Gastrocnemius medialis (tissue), 4 donors: ENCODE measurements around the gene FAM107B. TPM values are rescaled to one million over a fixed set of nuclear protein-coding genes. Genes with fewer than 3 reads are reported as not detected.

Experiments
- ATAC-seq, 2 donors: fragments of 150-250 bp; one replicate each; pipeline ENCODE4 v1.9.1; 2016
- DNase-seq, 2 donors: peaks; one replicate each; pipeline ENCODE4 v3.0.0-alpha.2; 2019
- H3K27ac ChIP-seq, 4 donors: fragments of 200-600 bp; sonication (generic); 1 replicate in 1 of 4; 2 replicates in 3 of 4; pipeline ENCODE4 v1.5.1; 2016 to 2018; ENCODE audit warnings: mild to moderate bottlenecking in 2 of 4, moderate library complexity in 1 of 4
- H3K27me3 ChIP-seq, 3 donors: fragments of 200-600 bp; sonication (generic) in 2 of 3; 1 replicate in 1 of 3; 2 replicates in 2 of 3; pipeline versions ENCODE4 v1.5.1 to v1.6.0; 2016 to 2019; ENCODE audit warnings: mild to moderate bottlenecking in 1 of 3, moderate library complexity in 1 of 3
- H3K36me3 ChIP-seq, 2 donors: fragments of 200-600 bp; sonication (generic) in 1 of 2; one replicate each; pipeline ENCODE4 v1.5.1; 2017 to 2018
- H3K4me1 ChIP-seq, 2 donors: fragments of 200-600 bp; sonication (generic) in 1 of 2; one replicate each; pipeline ENCODE4 v1.5.1; 2016 to 2017; ENCODE audit warnings: mild to moderate bottlenecking in 2 of 2
- H3K4me3 ChIP-seq, 4 donors: fragments of 200-600 bp; sonication (generic) in 3 of 4; 1 replicate in 1 of 4; 2 replicates in 3 of 4; pipeline ENCODE4 v1.5.1; 2016 to 2019; ENCODE audit warnings: mild to moderate bottlenecking in 2 of 4
- H3K9me3 ChIP-seq, 3 donors: fragments of 200-600 bp; sonication (generic) in 2 of 3; 1 replicate in 1 of 3; 2 replicates in 2 of 3; pipeline ENCODE4 v1.5.1; 2016 to 2019
- CTCF ChIP-seq, 5 experiments: fragments of 450-650 bp in 3 of 5; fragments of 200-600 bp in 2 of 5; sonication (generic) in 2 of 5; IDR thresholded peaks in 4 of 5; conservative IDR thresholded peaks in 1 of 5; 1 replicate in 4 of 5; 2 replicates in 1 of 5; pipeline ENCODE4 v1.5.1; 2016 to 2019; ENCODE audit warnings: antibody characterized with exemption in 5 of 5, mild to moderate bottlenecking in 3 of 5, moderate library complexity in 3 of 5
- POLR2A ChIP-seq, 2 donors: fragments of 450-650 bp; IDR thresholded peaks; one replicate each; pipeline ENCODE4 v1.6.1; 2017; ENCODE audit warnings: antibody characterized with exemption in 2 of 2, mild to moderate bottlenecking in 2 of 2, moderate library complexity in 2 of 2
- in situ Hi-C, 4 donors: fragments of 200-750 bp; cut with MboI; loops; one replicate each; pipeline versions ENCODE4 v1.15.0 to v1.8.0; 2017; ENCODE audit warnings: low sequenced_read_pairs in 4 of 4
- intact Hi-C: fragments of 100-400 bp; cut with DNase I; formaldehyde crosslinking; loops from one replicate; pipeline ENCODE4 v1.15.1; 2023; ENCODE audit warnings: low total_unique reads
- total RNA-seq, 4 donors: library from RNA; depleted of rRNA; stranded (reverse); fragments of >200 nt; gene quantifications; one replicate each; pipeline versions ENCODE4 v1.1.0 to v1.2.3, GENCODE V29; 2016

Gene FAM107B
- total RNA-seq, 4 donors from 2014 or later = 1.5 to 3.7 (median 2.6) TPM

- DNase-seq = no peak
- intact Hi-C loops = no loop called here
- Histone ChIP-seq H3K27ac (no peak overlapping the region), H3K27me3 (no peaks in the 10 kb centered on the region), H3K4me3 (no peak overlapping the region), H3K36me3 (no peaks in the 10 kb centered on the region), H3K4me1 (no peaks in the 10 kb centered on the region), H3K9me3 (no peaks in the 10 kb centered on the region)
- TF ChIP-seq CTCF (IDR thresholded peaks at IDR 0.05 in 4 of 5, conservative IDR thresholded peaks at IDR 0.05 in 1 of 5) = no peak
- no peak for TF ChIP-seq POLR2A (IDR thresholded peaks at IDR 0.05)
- ATAC-seq = no peak
- in situ Hi-C loops = no loop called here
Measured at GRCh38 chr10:14761372-14761771, 13.3 kb downstream of the FAM107B start.

- intact Hi-C loops = no loop called here
- no peaks in the 10 kb centered on the region for H3K27me3 ChIP-seq
- no peak overlapping the region for H3K4me3 ChIP-seq
- DNase-seq (no peak), ATAC-seq (no peak)
- no peaks in the 10 kb centered on the region for H3K36me3 ChIP-seq
- no peak overlapping the region for H3K27ac ChIP-seq
- in situ Hi-C loops = no loop called here
- TF ChIP-seq POLR2A (IDR thresholded peaks at IDR 0.05) (no peak), CTCF (IDR thresholded peaks at IDR 0.05 in 4 of 5, conservative IDR thresholded peaks at IDR 0.05 in 1 of 5) (no peak)
- no peaks in the 10 kb centered on the region for H3K4me1 ChIP-seq
- H3K9me3 ChIP-seq = no peaks in the 10 kb centered on the region
Measured at GRCh38 chr10:14758994-14759664, 15.6 kb downstream of the FAM107B start.

GRCh38 chr10:14758451-14758850 lies 16.2 kb downstream of the FAM107B start:
- Histone ChIP-seq H3K9me3 (no peaks in the 10 kb centered on the region), H3K4me3 (no peak overlapping the region)
- ATAC-seq = no peak

GRCh38 chr10:14757986-14758385 lies 16.7 kb downstream of the FAM107B start:
- no peak for TF ChIP-seq POLR2A (IDR thresholded peaks at IDR 0.05)
- TF ChIP-seq CTCF (IDR thresholded peaks at IDR 0.05 in 4 of 5, conservative IDR thresholded peaks at IDR 0.05 in 1 of 5) = no peak
- Histone ChIP-seq H3K9me3 (no peaks in the 10 kb centered on the region), H3K27me3 (no peaks in the 10 kb centered on the region), H3K36me3 (no peaks in the 10 kb centered on the region), H3K27ac (no peak overlapping the region), H3K4me1 (no peaks in the 10 kb centered on the region), H3K4me3 (no peak overlapping the region)
- intact Hi-C loops = no loop called here
- DNase-seq (no peak), ATAC-seq (no peak)
- in situ Hi-C loops = no loop called here

More at GRCh38 chr10:14758451-14758850, 16.2 kb downstream of the FAM107B start:
- Histone ChIP-seq H3K36me3 (no peaks in the 10 kb centered on the region), H3K27ac (no peak overlapping the region), H3K4me1 (no peaks in the 10 kb centered on the region), H3K27me3 (no peaks in the 10 kb centered on the region)
- DNase-seq = no peak
- intact Hi-C loops = no loop called here
- in situ Hi-C loops = no loop called here
- TF ChIP-seq POLR2A (IDR thresholded peaks at IDR 0.05) (no peak), CTCF (IDR thresholded peaks at IDR 0.05 in 4 of 5, conservative IDR thresholded peaks at IDR 0.05 in 1 of 5) (no peak)

- H3K4me1 ChIP-seq = peaks cover 0 to 2% of the 10 kb centered on the region in 2 donors
- no peak for DNase-seq
- H3K4me3 ChIP-seq = no peak overlapping the region
- H3K27ac ChIP-seq = no peak overlapping the region
- in situ Hi-C loops = no loop called here
- H3K36me3 ChIP-seq = no peaks in the 10 kb centered on the region
- H3K9me3 ChIP-seq = no peaks in the 10 kb centered on the region
- no peak for ATAC-seq
- intact Hi-C loops = no loop called here
- no peaks in the 10 kb centered on the region for H3K27me3 ChIP-seq
- TF ChIP-seq POLR2A (IDR thresholded peaks at IDR 0.05) = no peak
- TF ChIP-seq CTCF (IDR thresholded peaks at IDR 0.05 in 4 of 5, conservative IDR thresholded peaks at IDR 0.05 in 1 of 5) = no peak
Measured at GRCh38 chr10:14757394-14757793, 17.3 kb downstream of the FAM107B start.
